ENCODE results near the gene CROCC.

DNA sequence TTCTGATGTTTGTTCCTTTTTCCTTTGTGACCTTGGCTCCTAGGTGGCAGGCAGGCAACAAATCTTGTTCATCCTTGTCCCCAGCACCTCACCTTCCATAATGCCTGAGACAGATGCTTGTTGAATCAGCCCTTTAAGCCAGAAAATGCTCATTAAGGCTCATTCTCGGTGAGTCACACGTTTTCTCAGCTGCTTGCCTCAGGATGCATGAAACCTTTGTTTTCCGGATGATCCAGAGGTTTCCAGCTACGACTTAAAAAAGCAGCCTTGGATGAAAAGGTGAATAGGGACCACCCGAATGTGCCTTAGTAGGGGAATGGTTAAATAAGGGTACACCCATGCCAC is 94.6 kb downstream of the CROCC start:
- TF ChIP-seq, protein P1, sequence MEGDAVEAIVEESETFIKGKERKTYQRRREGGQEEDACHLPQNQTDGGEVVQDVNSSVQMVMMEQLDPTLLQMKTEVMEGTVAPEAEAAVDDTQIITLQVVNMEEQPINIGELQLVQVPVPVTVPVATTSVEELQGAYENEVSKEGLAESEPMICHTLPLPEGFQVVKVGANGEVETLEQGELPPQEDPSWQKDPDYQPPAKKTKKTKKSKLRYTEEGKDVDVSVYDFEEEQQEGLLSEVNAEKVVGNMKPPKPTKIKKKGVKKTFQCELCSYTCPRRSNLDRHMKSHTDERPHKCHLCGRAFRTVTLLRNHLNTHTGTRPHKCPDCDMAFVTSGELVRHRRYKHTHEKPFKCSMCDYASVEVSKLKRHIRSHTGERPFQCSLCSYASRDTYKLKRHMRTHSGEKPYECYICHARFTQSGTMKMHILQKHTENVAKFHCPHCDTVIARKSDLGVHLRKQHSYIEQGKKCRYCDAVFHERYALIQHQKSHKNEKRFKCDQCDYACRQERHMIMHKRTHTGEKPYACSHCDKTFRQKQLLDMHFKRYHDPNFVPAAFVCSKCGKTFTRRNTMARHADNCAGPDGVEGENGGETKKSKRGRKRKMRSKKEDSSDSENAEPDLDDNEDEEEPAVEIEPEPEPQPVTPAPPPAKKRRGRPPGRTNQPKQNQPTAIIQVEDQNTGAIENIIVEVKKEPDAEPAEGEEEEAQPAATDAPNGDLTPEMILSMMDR (IDR thresholded peaks at IDR 0.05): no peak
- TF ChIP-seq POLR2A (IDR thresholded peaks at IDR 0.05): no peak
